Measurements from ENCODE around the gene MYL6.
A peak's percentile ranks its signal among the peaks of the same experiment; 100 is the strongest.
"Not testable (repeated sequence)": the region's sequence is repeated elsewhere in the genome, so short reads cannot be mapped to it uniquely, and the experiment has no call there.

MYL6 gene

DNA sequence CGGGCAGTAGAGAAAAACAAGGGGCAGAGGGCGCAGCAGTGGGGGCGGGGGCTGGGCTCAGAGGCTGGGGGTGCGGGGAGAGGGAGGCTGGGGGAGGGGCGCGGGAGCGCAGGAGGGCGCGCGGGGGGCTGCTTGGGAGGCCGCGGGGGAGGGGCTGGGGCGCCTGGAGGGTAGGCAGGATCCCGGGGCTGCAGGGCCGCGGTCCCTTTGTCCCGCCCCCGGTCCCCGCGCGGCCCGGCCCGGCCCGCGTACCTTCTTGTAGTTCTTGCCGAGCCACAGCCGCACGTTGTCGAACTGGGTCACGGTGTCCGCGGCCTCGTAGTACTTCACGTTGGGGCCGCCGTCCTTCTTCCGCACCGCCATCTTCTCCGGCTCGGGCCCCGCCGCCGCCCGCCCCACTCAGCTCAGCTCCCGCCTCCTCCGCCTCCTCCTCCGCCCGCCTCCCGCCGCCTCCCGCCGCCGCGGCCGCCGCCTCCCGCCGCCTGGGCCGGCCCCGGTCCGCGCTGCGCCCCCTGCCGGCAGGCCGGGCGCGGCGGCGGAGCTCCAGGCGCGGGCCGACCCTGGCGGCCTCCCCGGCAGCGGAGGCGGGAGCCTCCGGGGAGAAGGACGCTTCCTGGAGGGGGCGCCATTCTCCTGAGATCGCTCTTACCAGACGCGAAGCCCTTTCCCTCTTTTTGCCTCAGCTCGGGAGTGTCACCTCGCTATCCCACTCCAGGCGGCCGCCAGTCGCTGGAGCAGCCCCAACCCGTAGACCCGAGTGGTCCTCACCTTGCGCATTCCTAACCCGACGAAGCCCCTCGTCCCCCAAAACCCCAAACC is 31.1 kb downstream of the MYL6 start, which contains the start of gene SMARCC2:
Gene SMARCC2, minus strand, starts transcription at position 385 of the 819 bp plus-strand sequence. Its CDS starts 22 bp downstream, at position 363.
- DNase-seq (ENCODE audit: insufficient read length, low spot score) = peak; percentile 84
- FAIRE-seq = no peak

DNA sequence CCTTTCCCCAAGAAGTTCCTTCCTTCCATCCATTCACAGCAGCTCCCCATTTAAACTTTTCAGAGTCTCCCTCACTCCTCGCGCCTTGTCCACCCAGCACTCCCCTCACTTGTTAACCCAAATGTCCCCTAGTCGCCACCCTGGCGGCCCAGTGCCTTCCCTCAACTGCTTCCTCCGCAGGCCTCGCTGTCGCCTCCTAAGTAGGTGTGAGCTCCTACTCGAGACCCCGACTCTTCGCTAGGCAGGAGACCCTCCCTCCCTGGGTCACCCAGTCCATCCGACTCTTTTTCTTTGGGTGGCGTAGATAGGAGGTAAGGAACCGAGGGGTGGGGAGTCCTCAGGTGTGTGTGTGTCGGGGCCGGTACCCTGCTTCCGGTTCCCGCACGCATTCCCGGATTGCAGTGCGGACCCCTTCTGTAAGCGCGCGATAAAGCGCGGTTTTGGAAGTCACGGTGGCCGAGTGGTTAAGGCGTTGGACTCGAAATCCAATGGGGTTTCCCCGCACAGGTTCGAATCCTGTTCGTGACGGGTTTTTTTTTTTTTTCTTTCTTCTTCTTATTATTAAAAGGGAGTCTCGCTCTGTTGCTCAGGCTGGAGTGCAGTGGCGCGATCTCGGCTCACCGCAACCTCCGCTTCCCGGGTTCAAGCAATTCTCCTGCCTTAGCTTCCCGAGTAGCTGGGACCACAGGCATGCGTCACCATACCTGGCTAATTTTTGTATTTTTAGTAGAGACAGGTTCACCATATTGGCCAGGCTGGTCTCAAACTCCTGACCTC is 31.9 kb downstream of the MYL6 start:
- FAIRE-seq = no peak
- DNase-seq (ENCODE audit: insufficient read length, low spot score) = peak; percentile 69

DNA sequence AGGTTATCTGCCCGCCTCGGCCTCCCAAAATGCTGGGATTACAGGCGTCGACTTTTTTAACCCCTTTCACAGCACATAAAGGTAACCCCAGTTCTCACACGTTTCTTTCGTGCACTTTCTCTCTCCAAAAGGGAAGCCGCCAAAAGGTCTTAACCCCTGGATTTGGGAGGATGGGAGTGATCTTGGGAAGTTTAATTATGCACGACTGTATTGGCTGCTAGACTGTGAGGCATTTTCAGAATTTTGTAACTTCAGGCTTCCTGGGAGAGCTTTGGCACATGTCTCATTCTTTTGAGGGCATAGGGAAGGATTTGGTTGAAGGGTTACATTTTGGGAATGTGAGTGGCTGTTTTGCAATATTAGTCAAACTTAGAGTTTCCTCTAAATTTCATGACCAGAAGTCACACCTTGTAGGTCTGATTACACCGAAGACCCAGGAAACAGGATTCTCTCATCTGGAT is 32.6 kb downstream of the MYL6 start:
- no peak for FAIRE-seq

DNA sequence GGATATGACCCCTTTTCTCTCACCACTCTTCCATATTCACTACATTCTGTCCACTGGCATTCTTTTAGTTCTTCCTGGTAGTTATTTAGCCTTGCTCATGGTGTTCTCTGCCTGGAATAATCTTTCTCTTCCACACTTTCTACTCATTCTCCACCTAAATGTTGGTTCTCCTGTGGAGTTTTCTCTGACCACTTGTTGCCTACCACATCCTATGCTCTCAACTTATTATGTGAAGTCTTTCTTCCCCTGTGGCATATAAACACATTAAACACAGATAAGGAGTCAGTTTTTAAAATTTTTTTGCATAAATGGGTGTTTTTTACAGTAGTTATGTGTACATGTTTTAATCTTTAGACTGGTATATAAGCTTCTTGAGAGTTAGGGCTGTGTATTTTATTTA is 34.4 kb downstream of the MYL6 start:
- DNase-seq (ENCODE audit: insufficient read length, low spot score) (no peak), FAIRE-seq (no peak)

More for the DNA sequence above, 32.6 kb downstream of the MYL6 start:
- DNase-seq (ENCODE audit: insufficient read length, low spot score) = no peak

DNA sequence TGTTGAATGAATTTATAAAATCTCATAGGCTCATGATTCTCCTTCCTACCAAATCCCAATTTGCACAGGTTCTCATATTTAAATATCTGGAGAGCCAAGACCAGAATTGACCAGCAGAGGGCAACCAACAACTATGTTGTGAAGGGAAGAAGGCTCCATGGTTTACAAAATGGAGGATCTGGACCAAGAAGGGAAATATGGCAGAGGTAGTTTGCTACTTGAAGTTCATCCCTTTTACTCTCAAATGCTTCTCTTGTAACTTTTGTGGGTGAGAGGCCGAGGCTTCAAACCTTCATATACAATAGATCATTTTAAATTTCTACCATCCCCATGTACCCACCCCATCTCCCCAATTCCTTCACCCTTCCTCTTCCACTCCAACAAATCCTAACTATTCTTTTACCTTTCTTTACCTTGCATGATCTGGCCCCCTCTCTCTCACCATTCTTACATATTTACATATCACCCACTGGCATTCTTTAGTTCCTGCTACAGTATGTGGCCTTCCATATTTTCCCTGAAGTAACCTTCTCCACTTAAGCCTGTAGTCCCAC is 34.9 kb downstream of the MYL6 start:
- FAIRE-seq (no peak), DNase-seq (ENCODE audit: insufficient read length, low spot score) (peak; percentile 67)

DNA sequence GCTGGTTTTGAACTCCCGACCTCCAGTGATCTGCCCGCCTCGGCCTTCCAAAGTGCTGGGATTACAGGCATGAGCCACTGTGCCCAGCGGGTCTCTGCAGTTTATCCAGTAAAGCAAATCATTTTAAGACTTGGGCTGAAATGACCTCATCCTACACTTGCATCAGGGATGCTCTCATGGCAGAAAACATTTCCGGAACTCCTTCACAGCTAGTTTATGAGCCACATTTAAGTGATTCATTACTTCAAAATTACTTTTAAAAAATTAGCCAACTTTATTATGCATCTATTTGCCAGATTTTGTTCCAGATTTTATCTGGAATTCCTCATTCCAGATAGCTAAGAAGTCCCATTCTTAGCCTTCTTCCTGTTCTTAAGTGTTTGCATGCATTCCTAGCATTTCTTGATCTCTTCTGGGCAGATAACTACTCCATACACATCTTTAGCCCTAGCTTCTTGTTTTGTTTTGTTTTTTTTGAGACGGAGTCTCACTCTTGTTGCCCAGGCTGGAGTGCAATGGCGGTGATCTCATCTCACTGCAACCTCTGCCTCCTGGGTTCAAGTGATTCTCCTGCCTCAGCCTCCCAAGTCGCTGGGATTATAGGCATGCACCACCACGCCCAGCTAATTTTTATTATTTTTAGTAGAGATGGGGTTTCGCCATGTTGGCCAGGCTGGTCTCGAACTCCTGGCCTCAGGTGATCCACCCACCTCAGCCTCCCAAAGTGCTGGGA is 38.8 kb downstream of the MYL6 start:
- DNase-seq (ENCODE audit: insufficient read length, low spot score) = peak; percentile 74
- not testable (repeated sequence) for FAIRE-seq

DNA sequence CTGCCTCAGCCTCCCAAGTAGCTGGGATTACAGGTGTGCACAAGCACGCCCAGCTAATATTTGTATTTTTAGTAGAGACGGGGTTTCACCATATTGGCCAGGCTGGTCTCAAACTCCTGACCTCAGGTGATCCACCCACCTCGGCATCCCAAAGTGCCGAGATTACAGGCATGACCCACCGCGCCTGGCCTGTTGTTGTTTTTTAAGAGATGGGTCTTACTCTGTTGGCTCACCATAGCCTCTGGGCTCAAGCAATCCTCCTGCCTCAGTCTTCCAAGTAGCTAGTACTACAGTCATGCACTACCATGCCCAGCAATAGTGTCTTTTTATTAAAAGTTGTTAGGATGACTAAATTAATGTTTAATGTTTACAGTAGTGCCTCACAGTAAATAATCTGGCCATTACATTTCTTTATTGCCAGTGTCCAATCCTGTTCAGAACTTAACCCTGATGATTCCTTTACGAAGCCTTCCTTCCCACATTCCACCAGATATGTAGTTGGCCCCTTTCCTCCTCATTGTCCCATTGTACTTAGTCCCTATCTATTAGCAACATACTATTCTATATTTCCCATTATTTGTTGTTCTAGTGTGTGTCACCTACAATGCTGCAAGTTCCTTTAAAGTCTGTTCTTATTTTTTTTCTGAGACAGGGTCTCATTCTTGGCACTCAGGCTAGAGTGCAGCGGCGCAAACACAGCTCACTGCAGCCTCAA is 39.9 kb downstream of the MYL6 start:
- FAIRE-seq = no peak

DNA sequence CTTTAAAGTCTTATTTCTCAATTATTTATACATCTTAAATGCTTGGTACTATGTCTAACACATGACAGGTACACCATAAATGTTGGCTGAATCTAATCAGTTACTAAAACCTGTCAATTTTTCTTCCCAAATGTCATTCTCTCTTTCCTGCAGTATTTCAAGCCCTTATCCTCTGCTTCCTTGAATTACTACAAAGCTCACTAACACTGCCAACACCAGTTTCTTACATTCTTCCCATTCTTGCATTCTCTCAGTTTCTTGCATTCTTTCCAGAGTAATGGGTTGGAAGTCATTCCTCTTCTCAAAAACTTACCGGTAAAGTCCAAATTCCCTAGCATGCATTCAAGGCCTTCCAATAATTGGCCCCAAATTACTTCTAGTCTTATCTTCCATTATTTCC is 40.7 kb downstream of the MYL6 start:
- no peak for DNase-seq (ENCODE audit: insufficient read length, low spot score)
- no peak for FAIRE-seq

More for the DNA sequence above, 39.9 kb downstream of the MYL6 start:
- no peak for DNase-seq (ENCODE audit: insufficient read length, low spot score)

DNA sequence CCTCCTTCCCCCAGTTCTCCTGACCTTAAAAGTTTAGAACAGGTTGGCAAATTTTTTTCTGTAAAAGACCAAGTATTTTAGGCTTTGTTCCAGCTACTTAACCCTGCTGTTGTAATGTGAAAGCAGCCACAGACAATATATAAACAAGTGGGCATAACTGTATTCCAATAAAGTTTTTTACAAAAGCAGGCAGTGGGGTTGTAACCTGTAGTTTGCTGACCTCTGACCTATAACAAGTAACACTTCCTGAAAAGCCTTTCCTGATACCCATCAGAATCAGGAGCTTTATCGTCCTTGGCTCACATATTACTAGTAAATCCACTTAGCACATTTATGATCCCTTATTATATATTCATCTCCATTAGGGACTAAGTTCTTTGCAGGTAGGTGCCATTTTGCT is 44.2 kb downstream of the MYL6 start:
- DNase-seq (ENCODE audit: insufficient read length, low spot score) (no peak), FAIRE-seq (no peak)

DNA sequence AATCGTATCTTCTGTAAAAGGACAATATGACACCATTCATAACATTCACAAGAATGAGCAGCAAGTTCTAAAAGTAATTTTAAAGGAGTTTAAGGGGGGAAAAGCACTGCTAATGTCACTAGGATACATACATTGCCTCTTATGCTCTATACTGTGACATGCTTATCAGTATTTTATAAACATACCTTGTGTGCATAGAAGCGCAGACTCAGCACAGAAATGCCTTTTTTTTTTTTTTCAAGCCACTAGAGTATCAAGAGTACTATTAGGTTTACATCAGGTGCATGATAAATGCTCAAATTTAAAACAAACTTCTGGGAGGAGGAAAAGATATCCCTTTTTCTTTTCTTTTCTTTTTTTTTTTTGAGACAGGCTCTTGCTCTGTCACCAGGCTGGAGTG is 44.7 kb downstream of the MYL6 start:
- FAIRE-seq (no peak), DNase-seq (ENCODE audit: insufficient read length, low spot score) (no peak)

DNA sequence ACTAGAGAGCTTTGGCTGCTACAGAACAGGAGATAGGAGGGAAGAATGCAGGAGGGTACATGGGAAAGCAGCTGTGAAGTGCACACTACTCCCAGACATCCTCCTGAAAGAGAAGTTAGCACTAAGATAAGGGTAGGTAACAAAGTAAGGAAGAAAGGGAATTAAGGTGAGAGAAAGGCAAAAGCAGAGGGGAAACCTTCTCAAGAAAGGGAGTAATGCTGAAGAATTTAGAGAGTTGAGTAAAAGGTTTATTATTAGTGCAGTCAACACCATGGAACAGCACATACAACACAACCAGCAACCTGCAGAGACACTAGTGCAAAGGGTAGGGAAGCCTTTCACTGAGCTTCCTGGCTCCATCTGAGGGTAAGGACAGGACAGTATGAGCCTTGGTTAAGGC is 46.1 kb downstream of the MYL6 start:
- FAIRE-seq = no peak
- no peak for DNase-seq (ENCODE audit: insufficient read length, low spot score)

DNA sequence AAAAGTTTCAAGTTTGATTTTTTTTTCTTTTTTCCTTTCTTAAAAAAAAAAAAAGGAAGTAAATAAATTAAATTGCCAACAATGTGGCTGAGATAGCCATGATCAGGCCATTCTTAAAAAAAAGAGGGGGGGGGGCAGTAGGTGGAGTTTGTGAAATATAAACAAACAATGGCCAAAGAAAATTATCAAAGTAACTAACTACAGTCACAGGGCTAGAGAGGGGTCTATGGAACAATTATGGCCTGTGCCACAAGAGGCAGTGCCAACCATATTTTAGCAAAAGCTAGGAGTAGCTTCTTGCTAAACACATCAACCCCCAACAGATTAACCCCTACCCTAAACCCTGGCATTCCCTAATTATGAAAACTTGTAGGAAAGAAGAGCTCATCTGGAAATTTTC is 47.3 kb downstream of the MYL6 start:
- no peak for DNase-seq (ENCODE audit: insufficient read length, low spot score)
- no peak for FAIRE-seq

DNA sequence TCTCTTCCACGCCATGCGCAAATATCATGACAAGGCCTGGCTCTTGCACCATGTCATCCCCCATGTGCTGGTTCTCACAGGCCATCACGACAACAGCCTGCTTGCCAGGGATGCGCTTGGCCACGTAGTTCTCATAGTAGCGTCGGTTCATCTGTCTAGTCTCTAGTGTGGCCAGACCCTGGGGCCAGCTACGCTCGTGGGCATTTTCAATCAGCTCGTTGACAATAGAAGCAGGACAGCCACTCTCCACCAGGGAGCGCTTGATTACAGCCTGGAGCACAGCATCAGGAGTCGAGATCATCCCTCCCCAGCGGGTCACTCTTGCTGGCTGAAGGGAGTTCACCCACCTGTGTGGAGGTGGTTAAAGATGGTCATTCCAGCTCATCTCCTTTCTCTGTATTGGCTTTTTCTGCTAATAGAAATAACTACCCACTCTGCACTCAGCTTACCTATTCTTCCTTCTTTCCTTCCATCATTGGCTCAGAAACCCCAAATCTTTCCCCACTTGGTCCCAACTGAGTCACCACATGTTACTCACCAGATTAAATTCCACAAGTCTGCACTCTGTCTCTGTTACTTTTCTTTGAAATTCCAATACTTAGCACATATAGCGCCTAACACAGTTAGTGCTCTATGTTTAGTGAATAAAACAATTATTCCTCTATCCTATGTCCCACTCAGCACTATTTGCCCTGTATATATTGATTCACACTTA is 48.5 kb downstream of the MYL6 start:
- DNase-seq (ENCODE audit: insufficient read length, low spot score) = peak; percentile 41
- FAIRE-seq = no peak

DNA sequence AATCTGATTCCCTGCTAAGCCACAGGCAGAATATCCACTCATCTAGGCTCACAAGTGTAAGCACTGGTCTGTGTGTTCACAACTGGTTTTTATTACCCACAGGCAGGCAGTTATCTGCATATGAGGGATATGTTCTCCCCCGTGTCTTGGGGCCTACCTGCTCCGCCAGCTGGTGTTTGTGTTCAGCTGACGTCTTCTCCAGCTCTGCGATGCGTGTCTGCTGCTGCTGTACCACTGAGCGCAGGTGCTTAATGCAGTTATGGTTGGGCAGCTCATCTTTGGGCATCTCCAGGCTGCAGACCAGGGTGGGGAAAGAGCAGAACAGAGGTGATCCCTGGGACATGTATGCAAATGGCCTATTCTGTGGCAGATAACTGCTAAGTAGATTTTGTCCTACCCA is 49.8 kb downstream of the MYL6 start:
- DNase-seq (ENCODE audit: insufficient read length, low spot score) = no peak

More for the DNA sequence above, 49.8 kb downstream of the MYL6 start:
- FAIRE-seq = no peak

All from HTR-8/SVneo (cell line).